Gastroesophageal sphincter (tissue), 4 donors: ENCODE measurements around the gene BLMH. TPM values are rescaled to one million over a fixed set of nuclear protein-coding genes. Genes with fewer than 3 reads are reported as not detected.

ENCODE experiments used
- ATAC-seq: fragments of 150-250 bp; one replicate; pipeline ENCODE4 v1.9.1; 2016; ENCODE audit warnings: mild to moderate bottlenecking, moderate library complexity
- H3K27ac ChIP-seq, 4 donors: fragments of 200-600 bp; sonication (generic) in 3 of 4; 1 replicate in 3 of 4; 2 replicates in 1 of 4; pipeline ENCODE4 v1.5.1; 2016 to 2019
- H3K27me3 ChIP-seq: fragments of 200-600 bp; sonication (generic); one replicate; pipeline ENCODE4 v1.5.1; 2019
- H3K36me3 ChIP-seq, 2 donors: fragments of 200-600 bp; sonication (generic); one replicate each; pipeline ENCODE4 v1.5.1; 2019; ENCODE audit warnings: control low read depth in 1 of 2
- H3K4me1 ChIP-seq, 3 donors: fragments of 200-600 bp; sonication (generic); 1 replicate in 2 of 3; 2 replicates in 1 of 3; pipeline ENCODE4 v1.5.1; 2016 to 2019; ENCODE audit warnings: control low read depth in 2 of 3
- H3K4me3 ChIP-seq, 2 donors: fragments of 200-600 bp; sonication (generic); one replicate each; pipeline ENCODE4 v1.5.1; 2019; ENCODE audit warnings: mild to moderate bottlenecking in 1 of 2, moderate library complexity in 1 of 2
- H3K9me3 ChIP-seq, 3 donors: fragments of 200-600 bp; sonication (generic); one replicate each; pipeline ENCODE4 v1.5.1; 2017 to 2019; ENCODE audit warnings: control low read depth in 2 of 3
- EP300 ChIP-seq: sonication (generic); formaldehyde crosslinking; IDR thresholded peaks from one replicate; pipeline ENCODE4 v1.6.1; 2017; ENCODE audit warnings: antibody characterized with exemption, mild to moderate bottlenecking
- POLR2A ChIP-seq, 2 donors: fragments of 450-650 bp; IDR thresholded peaks; one replicate each; pipeline ENCODE4 v1.6.1; 2017; ENCODE audit warnings: antibody characterized with exemption in 2 of 2, mild to moderate bottlenecking in 2 of 2, moderate library complexity in 1 of 2
- POLR2AphosphoS5 ChIP-seq: sonication (generic); formaldehyde crosslinking; IDR thresholded peaks from one replicate; pipeline ENCODE4 v1.6.1; 2017; ENCODE audit warnings: antibody characterized with exemption
- WGBS, 2 donors: methylation state at CpG; one replicate each; pipeline ENCODE4 v1.1.5; 2018; ENCODE audit warnings: low coverage in 1 of 2; 5-methylcytosine and 5-hydroxymethylcytosine counted together
- total RNA-seq, 4 donors: library from RNA; depleted of rRNA; stranded (reverse); fragments of >200 nt; gene quantifications; one replicate each; pipeline ENCODE4 v1.1.0, GENCODE V29; 2016
- TF ChIP-seq, protein P1 (sequence below), 4 experiments: fragments of 200-600 bp in 2 of 4; fragments of 450-650 bp in 2 of 4; sonication (generic) in 1 of 4; IDR thresholded peaks; one replicate each; pipeline ENCODE4 v1.5.1; 2017 to 2019; ENCODE audit warnings: antibody characterized with exemption in 4 of 4, mild to moderate bottlenecking in 2 of 4, moderate library complexity in 2 of 4

The BLMH gene
- total RNA-seq, 4 donors from 2014 or later, result 17.8 to 29.3 (median 20.7) TPM

DNA sequence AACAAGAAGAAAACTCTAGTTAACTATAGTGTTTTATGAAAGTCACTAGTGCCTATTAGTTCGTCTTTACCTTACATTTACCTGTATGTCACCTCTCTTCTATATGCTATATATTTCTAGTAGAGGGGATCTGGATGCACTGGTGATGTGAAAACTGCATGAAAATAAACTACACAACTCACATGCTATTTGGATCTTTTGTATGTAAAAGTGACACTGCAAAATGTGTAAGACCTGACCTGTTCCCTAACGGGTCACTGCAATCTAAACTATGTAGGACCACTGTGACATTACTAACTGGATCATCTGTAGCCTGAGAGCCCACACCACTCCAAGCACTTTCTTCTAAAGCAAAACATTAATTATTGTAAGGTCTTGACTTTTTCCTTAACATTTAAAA is 1.7 kb downstream of the BLMH start:
- Histone ChIP-seq H3K27ac (no peak overlapping the region), H3K27me3 (no peaks in the 10 kb centered on the region), H3K4me1 (peaks cover 7 to 24% (median 11%) of the 10 kb centered on the region in 3 donors), H3K36me3 (peaks cover 5 to 37% of the 10 kb centered on the region in 2 donors), H3K4me3 (no peak overlapping the region), H3K9me3 (no peaks in the 10 kb centered on the region)
- ATAC-seq, result no peak
- no peak for TF ChIP-seq EP300
- TF ChIP-seq, protein P1, sequence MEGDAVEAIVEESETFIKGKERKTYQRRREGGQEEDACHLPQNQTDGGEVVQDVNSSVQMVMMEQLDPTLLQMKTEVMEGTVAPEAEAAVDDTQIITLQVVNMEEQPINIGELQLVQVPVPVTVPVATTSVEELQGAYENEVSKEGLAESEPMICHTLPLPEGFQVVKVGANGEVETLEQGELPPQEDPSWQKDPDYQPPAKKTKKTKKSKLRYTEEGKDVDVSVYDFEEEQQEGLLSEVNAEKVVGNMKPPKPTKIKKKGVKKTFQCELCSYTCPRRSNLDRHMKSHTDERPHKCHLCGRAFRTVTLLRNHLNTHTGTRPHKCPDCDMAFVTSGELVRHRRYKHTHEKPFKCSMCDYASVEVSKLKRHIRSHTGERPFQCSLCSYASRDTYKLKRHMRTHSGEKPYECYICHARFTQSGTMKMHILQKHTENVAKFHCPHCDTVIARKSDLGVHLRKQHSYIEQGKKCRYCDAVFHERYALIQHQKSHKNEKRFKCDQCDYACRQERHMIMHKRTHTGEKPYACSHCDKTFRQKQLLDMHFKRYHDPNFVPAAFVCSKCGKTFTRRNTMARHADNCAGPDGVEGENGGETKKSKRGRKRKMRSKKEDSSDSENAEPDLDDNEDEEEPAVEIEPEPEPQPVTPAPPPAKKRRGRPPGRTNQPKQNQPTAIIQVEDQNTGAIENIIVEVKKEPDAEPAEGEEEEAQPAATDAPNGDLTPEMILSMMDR (IDR thresholded peaks at IDR 0.05), result no peak
- no peak for TF ChIP-seq POLR2A (IDR thresholded peaks at IDR 0.05)
- no peak for TF ChIP-seq POLR2AphosphoS5
- WGBS, 2 donors, result 78 to 83% methylated on average over 2 of the region's 2 CpGs

DNA sequence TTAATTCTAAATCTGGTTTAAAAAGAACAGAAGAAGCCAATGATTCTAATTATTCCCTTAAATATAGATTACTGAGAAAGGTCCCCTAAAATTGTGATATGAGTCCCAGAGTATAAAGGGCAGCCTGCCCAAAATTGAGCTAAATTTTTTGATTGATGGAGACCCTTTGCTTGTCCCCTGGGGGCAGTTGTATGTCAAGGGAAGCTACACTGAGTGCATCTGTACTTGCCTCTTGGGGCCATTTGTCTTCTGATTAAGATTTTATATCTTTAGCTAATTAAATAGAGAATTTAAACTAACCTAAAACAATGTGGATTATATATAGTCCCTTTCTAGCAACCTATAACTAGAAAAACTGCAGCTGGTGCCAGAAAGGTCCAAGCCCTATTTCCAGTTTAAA is 12.6 kb downstream of the BLMH start:
- Histone ChIP-seq H3K9me3 (no peaks in the 10 kb centered on the region), H3K27ac (no peak overlapping the region), H3K27me3 (no peaks in the 10 kb centered on the region), H3K36me3 (peaks cover 0 to 99% of the 10 kb centered on the region in 2 donors), H3K4me3 (no peak overlapping the region), H3K4me1 (no peaks in the 10 kb centered on the region)
- no peak for TF ChIP-seq EP300
- TF ChIP-seq, protein P1 (IDR thresholded peaks at IDR 0.05), result no peak
- no peak for TF ChIP-seq POLR2A (IDR thresholded peaks at IDR 0.05)
- no peak for TF ChIP-seq POLR2AphosphoS5
- no peak for ATAC-seq

DNA sequence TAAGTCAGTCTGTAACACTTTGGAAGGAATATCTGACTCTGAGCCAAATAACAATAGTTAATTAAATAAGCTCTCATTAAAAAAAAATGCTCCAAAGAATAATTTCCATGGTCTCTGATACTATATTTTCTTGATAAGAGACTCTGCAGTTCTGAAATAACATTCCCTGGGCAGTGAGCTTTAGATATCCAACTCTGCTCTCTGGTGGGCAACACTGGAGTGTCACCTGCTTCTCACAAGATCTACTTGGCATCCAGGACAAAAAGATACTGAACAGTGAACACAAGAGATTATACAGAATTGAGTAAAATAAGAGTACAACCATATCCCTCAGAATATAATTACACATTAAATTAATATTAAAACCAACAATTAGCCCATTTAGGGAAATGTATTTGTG is 13.7 kb downstream of the BLMH start:
- H3K36me3 ChIP-seq, result peaks cover 0 to 99% of the 10 kb centered on the region in 2 donors
- no peak for ATAC-seq
- H3K27ac ChIP-seq, result no peak overlapping the region
- no peaks in the 10 kb centered on the region for H3K4me1 ChIP-seq
- H3K27me3 ChIP-seq, result no peaks in the 10 kb centered on the region
- no peak for TF ChIP-seq POLR2AphosphoS5
- TF ChIP-seq, protein P1 (IDR thresholded peaks at IDR 0.05), result peak in 3 of 4 experiments; percentile 13 to 32 (median 19)
- TF ChIP-seq EP300, result no peak
- no peak for TF ChIP-seq POLR2A (IDR thresholded peaks at IDR 0.05)
- H3K4me3 ChIP-seq, result no peak overlapping the region
- no peaks in the 10 kb centered on the region for H3K9me3 ChIP-seq

DNA sequence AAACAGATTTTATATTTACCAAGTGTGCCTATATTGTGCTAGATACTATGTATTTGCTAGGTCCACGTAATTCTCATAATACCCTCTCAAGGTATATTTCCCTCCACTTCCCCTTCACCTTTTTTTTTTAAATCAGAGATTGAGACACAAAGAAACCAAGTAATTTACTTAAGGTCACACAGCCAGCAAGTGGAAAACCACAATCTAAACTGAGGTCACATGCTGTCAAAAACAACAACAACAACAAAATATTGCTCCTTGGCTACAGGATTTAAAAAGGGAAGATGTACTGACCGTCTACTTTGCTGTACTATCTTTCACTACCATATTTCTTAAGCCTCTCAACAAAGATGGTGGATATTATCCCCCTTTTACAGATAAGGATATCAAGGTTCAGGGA is 15.8 kb downstream of the BLMH start:
- no peak overlapping the region for H3K27ac ChIP-seq
- H3K36me3 ChIP-seq, result peaks cover 0 to 99% of the 10 kb centered on the region in 2 donors
- 76 to 100% methylated on average over 2 of the region's 2 CpGs for WGBS, 2 donors
- no peaks in the 10 kb centered on the region for H3K9me3 ChIP-seq
- ATAC-seq, result no peak
- no peak overlapping the region for H3K4me3 ChIP-seq
- TF ChIP-seq EP300 (no peak), POLR2AphosphoS5 (no peak), POLR2A (IDR thresholded peaks at IDR 0.05) (no peak)
- TF ChIP-seq, protein P1 (IDR thresholded peaks at IDR 0.05), result no peak
- H3K27me3 ChIP-seq, result no peaks in the 10 kb centered on the region
- H3K4me1 ChIP-seq, result no peaks in the 10 kb centered on the region

DNA sequence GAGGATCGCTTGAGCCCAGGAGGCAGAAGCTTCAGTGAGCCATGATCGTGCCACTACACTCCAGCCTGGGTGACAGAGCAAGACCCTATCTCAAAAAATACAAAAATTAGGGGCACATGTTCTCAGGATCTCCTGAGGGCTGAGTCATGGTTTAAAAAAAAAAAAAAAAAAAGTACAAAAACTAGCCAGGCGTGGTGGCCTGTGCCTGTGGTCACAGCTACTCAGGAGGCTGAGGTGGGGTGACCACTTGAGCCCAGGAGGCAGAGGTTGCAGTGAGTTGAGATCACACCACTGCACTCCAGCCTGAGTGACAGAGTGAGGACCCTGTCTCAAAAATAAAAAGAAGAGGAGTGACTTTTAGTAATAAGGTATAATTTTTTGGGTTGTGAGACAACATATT is 16.9 kb downstream of the BLMH start:
- TF ChIP-seq, protein P1 (IDR thresholded peaks at IDR 0.05), result no peak
- no peak for TF ChIP-seq POLR2AphosphoS5
- no peak for TF ChIP-seq POLR2A (IDR thresholded peaks at IDR 0.05)
- TF ChIP-seq EP300, result no peak
- WGBS, 2 donors, result 79 to 83% methylated on average over 2 of the region's 3 CpGs
- no peak overlapping the region for H3K4me3 ChIP-seq
- H3K9me3 ChIP-seq, result no peaks in the 10 kb centered on the region
- no peak overlapping the region for H3K27ac ChIP-seq
- no peaks in the 10 kb centered on the region for H3K27me3 ChIP-seq
- no peak for ATAC-seq
- H3K36me3 ChIP-seq, result peaks cover 0 to 99% of the 10 kb centered on the region in 2 donors
- H3K4me1 ChIP-seq, result no peaks in the 10 kb centered on the region
